ENCODE measurements around the gene ADAM19.
"Not testable (repeated sequence)": the region's sequence is repeated elsewhere in the genome, so short reads cannot be mapped to it uniquely, and the experiment has no call there.

Gene ADAM19

GRCh38 chr5:157429920-157430319 lies 145.7 kb downstream of the ADAM19 start:
- DNase-seq (ENCODE audit: low spot score), result not testable (repeated sequence)

Small RNA genes within 50 kb of the gene (small RNA-seq; reads per million reads assigned to genes)
- 0 reads per million in 2 experiments for gene RNU6-390P

All from SK-N-DZ (cell line).